Jurkat, Clone E6-1 (cell line): ENCODE results near the gene CACNA1F.

Source experiments
- DNase-seq: peaks from one replicate; pipeline ENCODE4 v3.0.0-alpha.2; 2011; ENCODE audit warnings: low read depth, low spot score
- H3K4me3 ChIP-seq: 2 replicates; pipeline ENCODE4 v1.5.1; 2011; ENCODE audit warnings: mild to moderate bottlenecking, low read length, control low read depth, moderate library complexity

Gene CACNA1F

GRCh38 chrX:49258749-49259124 lies 25.6 kb upstream of the CACNA1F start:
- no peak overlapping the region for H3K4me3 ChIP-seq
- no peak for DNase-seq

GRCh38 chrX:49257846-49258748 lies 25.0 kb upstream of the CACNA1F start:
- no peak overlapping the region for H3K4me3 ChIP-seq
- DNase-seq, result no peak

GRCh38 chrX:49257074-49257790 lies 24.1 kb upstream of the CACNA1F start:
- DNase-seq, result peak; percentile 18
- no peak overlapping the region for H3K4me3 ChIP-seq

GRCh38 chrX:49256268-49256995 lies 23.3 kb upstream of the CACNA1F start:
- no peak for DNase-seq
- no peak overlapping the region for H3K4me3 ChIP-seq

- no peak overlapping the region for H3K4me3 ChIP-seq
- no peak for DNase-seq
These were observed 21.5 kb upstream of the CACNA1F start for GRCh38 chrX:49254639-49255038.

GRCh38 chrX:49251325-49251724 lies 18.2 kb upstream of the CACNA1F start:
- DNase-seq, result no peak
- no peak overlapping the region for H3K4me3 ChIP-seq

- no peak for DNase-seq
- no peak overlapping the region for H3K4me3 ChIP-seq
These were observed 17.4 kb upstream of the CACNA1F start for GRCh38 chrX:49250578-49250977.

GRCh38 chrX:49250066-49250465 lies 16.9 kb upstream of the CACNA1F start:
- no peak for DNase-seq
- no peak overlapping the region for H3K4me3 ChIP-seq

GRCh38 chrX:49249616-49250015 lies 16.5 kb upstream of the CACNA1F start:
- H3K4me3 ChIP-seq, result no peak overlapping the region
- DNase-seq, result no peak

- DNase-seq, result no peak
- H3K4me3 ChIP-seq, result no peak overlapping the region
These were observed 15.9 kb upstream of the CACNA1F start for GRCh38 chrX:49249071-49249470.

- DNase-seq, result no peak
- H3K4me3 ChIP-seq, result no peak overlapping the region
These were observed 15.0 kb upstream of the CACNA1F start for GRCh38 chrX:49247916-49248811.

GRCh38 chrX:49247346-49247745 lies 14.2 kb upstream of the CACNA1F start:
- no peak overlapping the region for H3K4me3 ChIP-seq
- DNase-seq, result no peak

- H3K4me3 ChIP-seq, result no peak overlapping the region
- DNase-seq, result no peak
These were observed 13.4 kb upstream of the CACNA1F start for GRCh38 chrX:49246541-49246940.

- DNase-seq, result no peak
- no peak overlapping the region for H3K4me3 ChIP-seq
These were observed 11.1 kb upstream of the CACNA1F start for GRCh38 chrX:49244207-49244606.

- H3K4me3 ChIP-seq, result no peak overlapping the region
- no peak for DNase-seq
These were observed 10.0 kb upstream of the CACNA1F start for GRCh38 chrX:49243166-49243565.

GRCh38 chrX:49242545-49243066 lies 9.5 kb upstream of the CACNA1F start:
- no peak for DNase-seq
- no peak overlapping the region for H3K4me3 ChIP-seq

GRCh38 chrX:49238735-49239134 lies 5.6 kb upstream of the CACNA1F start:
- H3K4me3 ChIP-seq, result no peak overlapping the region
- DNase-seq, result no peak

- no peak for DNase-seq
- no peak overlapping the region for H3K4me3 ChIP-seq
These were observed 3.9 kb upstream of the CACNA1F start for GRCh38 chrX:49237060-49237459.
